ENCODE data around the gene ARRDC5.
"Not testable (repeated sequence)": the region's sequence is repeated elsewhere in the genome, so short reads cannot be mapped to it uniquely, and the experiment has no call there.

DNA sequence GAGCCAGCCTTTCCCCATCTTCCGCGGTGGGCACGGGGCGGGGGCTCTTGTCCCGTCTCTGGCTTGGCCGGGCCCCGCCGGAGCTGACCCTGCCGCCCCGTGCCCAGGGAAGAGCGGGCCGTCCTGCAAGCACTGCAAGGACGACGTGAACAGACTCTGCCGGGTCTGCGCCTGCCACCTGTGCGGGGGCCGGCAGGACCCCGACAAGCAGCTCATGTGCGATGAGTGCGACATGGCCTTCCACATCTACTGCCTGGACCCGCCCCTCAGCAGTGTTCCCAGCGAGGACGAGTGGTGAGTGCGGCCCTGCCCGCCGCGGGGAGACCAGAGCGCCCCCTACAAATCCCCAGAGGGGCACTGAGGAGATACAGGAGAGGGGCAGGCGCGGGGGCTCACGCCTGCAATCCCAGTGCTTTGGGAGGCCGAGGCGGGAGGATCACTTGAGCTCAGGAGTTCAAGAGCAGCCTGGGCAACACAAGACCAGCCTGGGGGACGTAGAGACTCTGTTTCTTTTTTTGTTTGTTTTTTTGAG lies 39.0 kb upstream of the ARRDC5 start:
- TF ChIP-seq EZH2phosphoT487 (conservative IDR thresholded peaks at IDR 0.05; ENCODE audit: low read length); CTCF (IDR thresholded peaks at IDR 0.05; ENCODE audit: insufficient read depth, low read length, poor library complexity, severe bottlenecking): not testable (repeated sequence)
